Measurements from ENCODE around the gene LAMA3. TPM values are rescaled to one million over a fixed set of nuclear protein-coding genes. Genes with fewer than 3 reads are reported as not detected.
A peak's percentile ranks its signal among the peaks of the same experiment; 100 is the strongest.
"Not testable (repeated sequence)": the region's sequence is repeated elsewhere in the genome, so short reads cannot be mapped to it uniquely, and the experiment has no call there.

The LAMA3 gene
- total RNA-seq, 1 donor from 2014 or later: 2.8 TPM

DNA sequence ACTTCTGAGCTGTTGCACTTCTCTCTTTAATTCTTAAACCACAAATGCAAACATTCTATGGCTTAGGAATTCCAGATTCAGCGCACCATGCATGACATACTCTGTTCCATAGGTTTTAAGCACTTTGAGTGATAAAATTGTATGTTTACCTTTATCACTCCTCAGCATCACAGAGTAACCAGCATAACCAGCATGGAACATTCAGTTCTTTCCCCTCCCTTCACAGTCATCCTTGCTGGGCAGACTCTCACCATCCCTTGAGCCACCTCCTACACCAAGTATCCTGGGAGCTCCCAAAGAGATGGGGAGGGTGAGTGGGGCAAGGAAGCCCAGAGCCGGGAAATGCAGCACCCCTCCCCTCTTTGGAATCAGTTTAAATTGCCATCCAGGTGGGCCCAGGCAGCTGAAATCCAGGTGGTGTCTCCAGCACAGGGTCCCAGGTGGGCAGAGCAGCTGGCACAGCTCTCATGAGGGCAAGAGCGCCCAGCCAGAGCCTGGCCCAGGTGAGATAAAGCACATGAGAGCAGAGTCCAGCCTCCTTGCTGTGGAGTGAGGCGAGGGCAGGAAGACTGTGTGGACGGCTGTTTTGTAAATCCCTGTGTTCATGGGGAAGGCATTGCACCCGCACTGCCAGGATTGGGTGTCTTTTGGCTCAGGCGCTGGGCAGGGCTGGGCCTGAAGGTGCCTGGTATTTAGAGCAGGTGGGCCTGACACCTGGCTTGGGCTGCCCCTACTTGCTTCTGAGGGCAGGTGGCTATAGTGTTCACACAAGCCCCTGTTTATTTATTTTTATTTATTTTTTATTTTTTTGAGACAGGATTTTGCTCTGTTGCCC is 36.8 kb downstream of the LAMA3 start:
- no peak for DNase-seq (ENCODE audit: low read depth)

GRCh38 chr18:23727707-23728493 is 38.6 kb downstream of the LAMA3 start:
- no peak for DNase-seq (ENCODE audit: low read depth)

GRCh38 chr18:23730857-23731256 is 41.6 kb downstream of the LAMA3 start:
- DNase-seq (ENCODE audit: low read depth): no peak

GRCh38 chr18:23731861-23732260 is 42.6 kb downstream of the LAMA3 start:
- DNase-seq (ENCODE audit: low read depth): no peak

GRCh38 chr18:23732439-23732838 is 43.2 kb downstream of the LAMA3 start:
- no peak for DNase-seq (ENCODE audit: low read depth)

DNA sequence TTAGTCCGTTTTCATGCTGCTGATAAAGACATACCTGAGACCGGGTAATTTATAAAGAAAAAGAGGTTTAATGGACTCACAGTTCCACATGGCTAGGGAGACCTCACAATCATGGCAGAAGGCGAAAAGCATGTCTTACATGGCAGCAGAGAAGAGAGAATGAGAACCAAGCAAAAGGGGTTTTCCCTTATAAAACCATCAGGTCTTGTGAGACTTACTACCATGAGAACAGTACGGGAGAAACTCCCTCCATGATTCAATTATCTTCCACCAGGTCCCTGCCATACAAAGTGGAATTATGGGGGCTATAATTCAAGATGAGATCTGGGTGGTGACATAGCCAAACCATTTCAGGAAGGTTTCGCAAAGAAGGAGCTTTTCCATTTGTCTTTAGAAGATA is 44.0 kb downstream of the LAMA3 start:
- not testable (repeated sequence) for DNase-seq (ENCODE audit: low read depth)

- DNase-seq (ENCODE audit: low read depth): no peak
Observed at GRCh38 chr18:23733895-23734294, 44.6 kb downstream of the LAMA3 start.

DNA sequence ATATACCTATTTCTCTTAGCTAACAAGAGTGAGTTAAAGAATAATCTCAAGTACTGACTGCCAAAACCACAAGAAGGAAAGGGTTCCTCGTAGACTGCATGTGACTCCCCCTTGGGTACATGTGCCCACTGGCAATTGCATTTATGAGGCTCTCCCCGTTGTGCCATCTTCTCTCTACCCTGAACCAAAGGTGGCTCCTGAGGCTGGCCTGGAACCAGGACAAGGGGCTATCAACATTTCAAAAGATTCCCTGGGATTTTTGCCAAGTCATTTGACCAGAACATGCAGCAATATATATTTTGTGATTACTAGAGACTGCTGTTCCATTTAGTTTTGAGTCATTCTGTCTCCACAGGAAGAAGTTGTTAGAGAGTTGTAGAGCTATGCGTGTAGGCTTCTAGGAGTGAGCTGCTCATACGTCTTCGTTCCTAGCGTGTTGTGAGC is 45.8 kb downstream of the LAMA3 start:
- no peak for DNase-seq (ENCODE audit: low read depth)

GRCh38 chr18:23737578-23737977 is 48.3 kb downstream of the LAMA3 start:
- DNase-seq (ENCODE audit: low read depth): no peak

- no peak for DNase-seq (ENCODE audit: low read depth)
Observed at GRCh38 chr18:23738151-23738550, 48.9 kb downstream of the LAMA3 start.

DNA sequence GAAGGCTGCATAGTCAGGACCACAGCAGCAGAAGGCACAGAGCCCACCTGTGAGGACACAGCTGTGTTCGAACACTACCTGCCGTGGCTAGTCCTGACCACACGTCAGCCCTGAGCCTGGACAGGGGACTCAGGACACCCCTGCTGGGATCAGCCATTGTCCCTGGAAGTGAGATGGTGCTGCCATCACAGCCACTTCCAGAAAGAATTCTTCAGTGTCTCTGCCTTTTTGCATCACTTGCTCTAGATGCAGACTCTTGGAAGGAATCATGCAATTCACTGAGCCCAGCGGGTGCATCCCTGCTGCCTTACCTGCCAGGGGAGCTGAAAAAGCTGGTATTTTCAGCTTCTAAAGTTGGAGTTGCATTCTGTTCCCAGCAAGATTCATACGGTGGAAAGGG is 49.3 kb downstream of the LAMA3 start:
- DNase-seq (ENCODE audit: low read depth): no peak

DNA sequence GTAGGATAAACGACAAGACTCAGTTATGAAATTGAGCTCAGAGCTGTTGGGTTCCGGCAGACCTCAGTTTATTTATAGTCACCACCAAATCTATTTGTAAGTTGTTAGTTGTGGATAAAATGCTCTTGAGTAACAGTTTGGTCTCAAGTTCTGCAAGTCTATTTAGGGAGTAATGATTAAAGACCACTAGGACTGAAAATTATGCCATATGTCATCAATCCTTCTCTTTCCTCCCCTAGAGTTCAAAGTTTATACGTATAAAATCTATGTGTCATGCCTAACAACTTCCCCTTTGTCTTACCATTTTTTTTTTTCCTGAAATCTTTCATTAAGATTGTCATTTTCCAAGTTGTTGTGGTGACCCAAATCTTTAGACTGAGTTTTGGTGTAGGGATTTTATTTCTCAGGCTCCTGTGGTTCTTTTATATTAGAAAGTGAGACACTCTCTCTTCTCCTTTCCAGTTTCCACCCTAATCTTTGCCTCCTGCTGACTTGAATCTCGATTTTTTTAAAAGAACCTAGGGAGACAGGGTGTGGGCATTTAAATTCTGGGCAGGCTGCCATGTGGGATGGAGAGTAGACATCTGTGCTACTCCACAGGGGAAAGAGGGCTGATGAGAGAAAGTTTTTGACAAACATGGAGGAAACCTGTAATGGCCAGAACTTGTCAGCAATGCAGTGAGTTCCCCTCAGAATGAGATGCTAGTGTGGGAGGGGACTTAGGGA is 51.0 kb downstream of the LAMA3 start:
- DNase-seq (ENCODE audit: low read depth): peak; percentile 83

GRCh38 chr18:23741967-23742366 is 52.7 kb downstream of the LAMA3 start:
- not testable (repeated sequence) for DNase-seq (ENCODE audit: low read depth)

DNA sequence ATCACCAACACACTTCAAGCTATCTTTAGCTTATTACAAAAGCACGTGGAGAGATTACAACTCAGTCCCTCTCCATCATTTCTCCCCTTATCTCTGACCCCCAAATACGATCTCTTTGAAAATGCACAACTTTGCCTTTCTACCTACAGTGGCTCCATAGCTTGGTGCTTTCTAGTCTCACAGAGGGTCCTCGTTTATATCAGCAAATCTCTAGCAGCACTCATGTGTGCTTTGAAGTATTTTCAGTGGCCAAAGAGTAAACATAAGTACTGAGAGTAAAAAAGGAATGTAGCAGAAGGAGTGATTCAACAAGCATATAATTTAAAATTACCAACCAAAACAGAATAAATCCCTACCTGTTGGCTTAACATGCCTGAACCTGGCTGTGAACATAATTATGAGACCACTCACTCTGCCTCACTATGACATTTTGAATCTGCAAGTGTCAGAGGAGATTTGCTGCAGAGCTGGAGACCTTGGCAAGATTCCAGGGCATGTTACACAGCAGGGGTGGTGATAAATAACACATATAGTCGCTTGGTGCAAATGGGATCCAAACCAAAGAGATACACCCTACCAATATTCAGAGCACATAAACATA is 54.6 kb downstream of the LAMA3 start:
- DNase-seq (ENCODE audit: low read depth): no peak

GRCh38 chr18:23745366-23745765 is 56.1 kb downstream of the LAMA3 start:
- no peak for DNase-seq (ENCODE audit: low read depth)

DNA sequence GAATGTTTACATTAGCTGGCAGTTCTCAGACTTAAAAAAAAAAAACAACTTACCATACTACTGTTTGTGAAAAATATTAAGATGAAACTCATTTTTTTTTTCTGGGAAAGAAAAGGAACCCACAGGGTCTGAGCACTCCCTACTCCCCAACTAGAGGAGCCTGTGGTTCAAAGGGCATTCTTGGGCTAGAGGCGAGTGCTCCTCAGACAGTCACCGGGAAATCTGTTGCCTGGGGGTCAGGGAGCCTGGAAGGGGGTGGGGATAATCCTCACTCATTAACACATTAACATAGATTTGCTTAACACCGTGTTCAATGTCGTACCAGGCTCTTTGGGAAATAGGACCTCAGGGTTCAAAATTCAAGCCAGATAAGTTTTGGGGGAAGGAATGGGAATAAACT is 57.6 kb downstream of the LAMA3 start:
- no peak for DNase-seq (ENCODE audit: low read depth)

- DNase-seq (ENCODE audit: low read depth): no peak
Observed at GRCh38 chr18:23752363-23752762, 63.1 kb downstream of the LAMA3 start.

DNA sequence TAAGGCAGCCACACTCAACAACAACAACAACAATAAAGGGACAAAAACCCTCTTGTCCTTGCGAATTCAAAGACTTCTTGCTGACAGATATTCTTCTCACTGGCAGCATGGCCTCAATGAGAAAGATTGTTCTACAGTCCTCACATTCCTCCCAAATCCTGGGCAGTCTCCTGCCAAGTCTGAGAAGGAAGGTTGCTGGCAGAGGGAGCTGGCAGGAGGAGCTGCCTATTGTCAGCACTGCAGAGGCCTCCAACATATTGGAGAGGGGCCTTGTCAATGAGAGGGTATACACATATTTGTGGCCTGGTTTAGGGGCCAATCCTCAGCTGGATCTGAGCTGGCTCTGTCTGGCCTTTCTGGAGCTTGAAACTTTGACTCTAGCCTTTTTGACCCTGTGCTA is 63.5 kb downstream of the LAMA3 start:
- peak; percentile 35 for DNase-seq (ENCODE audit: low read depth)

GRCh38 chr18:23756590-23757436 is 67.6 kb downstream of the LAMA3 start:
- no peak for DNase-seq (ENCODE audit: low read depth)

DNA sequence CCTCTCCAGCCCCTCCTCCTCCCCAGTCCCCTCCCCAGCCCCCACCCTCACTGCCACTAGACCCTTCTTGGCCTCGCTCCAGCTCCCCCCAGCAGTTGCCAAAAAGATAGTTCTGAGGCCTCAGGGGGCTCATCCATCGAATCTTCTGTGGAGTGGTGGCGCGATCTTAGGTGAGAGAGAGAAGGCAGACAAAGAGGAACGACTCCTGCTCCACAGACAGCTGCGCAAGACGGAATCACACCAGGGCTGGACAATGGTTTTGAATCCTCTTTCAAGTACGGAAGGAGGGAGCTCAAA is 68.1 kb downstream of the LAMA3 start:
- no peak for DNase-seq (ENCODE audit: low read depth)

- no peak for DNase-seq (ENCODE audit: low read depth)
Observed at GRCh38 chr18:23758281-23758680, 69.0 kb downstream of the LAMA3 start.
